HG03025 (cell line): ENCODE results near the gene C12orf56.
A peak's percentile ranks its signal among the peaks of the same experiment; 100 is the strongest.
"Not testable (repeated sequence)": the region's sequence is repeated elsewhere in the genome, so short reads cannot be mapped to it uniquely, and the experiment has no call there.

ENCODE experiments used
- ATAC-seq: cut with Tn5 transposase; IDR thresholded peaks from one replicate; pipeline ENCODE4 v1.9.1; 2021; ENCODE audit warnings: mild to moderate bottlenecking, moderate library complexity; ENCODE audit not compliant: unreplicated experiment, low FRiP score

The C12orf56 gene

DNA sequence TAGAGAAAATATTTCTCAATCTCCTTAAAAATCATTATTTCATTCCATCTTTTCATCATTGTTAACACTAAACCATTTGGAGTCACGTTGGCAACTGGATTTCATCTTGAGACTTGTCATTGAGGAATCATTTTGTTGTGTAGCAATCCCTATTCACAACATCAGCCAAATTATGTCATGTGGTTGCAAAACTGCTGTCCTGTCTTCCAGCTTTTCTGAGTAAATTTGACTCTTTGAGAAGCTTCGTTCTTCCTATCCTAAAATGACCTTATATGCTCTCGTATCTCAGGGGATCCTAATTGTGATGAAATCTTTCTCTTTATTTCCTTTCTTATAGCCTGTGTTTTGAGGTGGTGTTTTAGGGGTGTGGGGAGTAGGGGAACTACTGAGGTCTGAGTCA, 137.9 kb downstream of the C12orf56 start:
- no peak for ATAC-seq

DNA sequence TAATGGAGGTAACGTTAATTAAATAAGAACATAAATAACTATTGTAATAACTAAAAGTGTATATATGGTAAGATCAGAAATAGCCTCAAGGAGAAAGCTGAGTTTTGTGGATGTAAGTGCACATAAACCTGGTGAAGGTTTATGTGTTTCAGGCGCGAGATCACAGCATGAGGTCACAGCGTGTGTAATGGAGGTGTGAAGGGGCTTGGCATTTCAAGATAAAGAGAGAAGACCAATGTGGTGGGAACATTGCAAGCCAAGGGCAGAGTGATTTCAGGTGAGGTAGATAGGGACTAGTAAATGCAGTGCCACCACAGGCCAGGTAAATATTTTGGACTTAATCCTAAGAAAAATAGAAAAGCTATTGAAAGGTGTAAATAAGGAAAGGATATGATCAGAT, 146.7 kb downstream of the C12orf56 start:
- no peak for ATAC-seq

- ATAC-seq = no peak
Observed at GRCh38 chr12:64240781-64241180, 149.8 kb downstream of the C12orf56 start.

- ATAC-seq = no peak
Observed at GRCh38 chr12:64237382-64237781, 153.2 kb downstream of the C12orf56 start.

DNA sequence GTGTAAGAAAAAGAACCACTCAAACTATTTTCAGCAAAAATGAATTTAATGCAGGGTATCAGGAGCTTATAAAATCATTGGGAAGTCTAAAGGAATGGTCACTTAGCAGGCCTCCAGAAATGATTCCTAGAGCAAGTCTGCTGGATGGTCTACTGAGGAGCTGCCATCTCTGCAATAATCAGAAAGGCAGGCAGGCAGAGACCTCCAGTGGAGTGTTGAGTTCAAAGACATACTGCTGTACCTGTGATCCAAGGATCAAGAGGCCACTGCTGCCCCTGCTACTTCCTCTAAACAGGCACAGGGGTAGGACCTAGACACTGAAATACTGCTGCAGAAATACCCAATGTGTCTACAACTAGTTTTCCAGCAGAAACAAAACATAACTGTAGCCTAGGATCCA, 154.0 kb downstream of the C12orf56 start:
- ATAC-seq = no peak

- ATAC-seq = no peak
Observed at GRCh38 chr12:64232196-64232595, 158.4 kb downstream of the C12orf56 start.

DNA sequence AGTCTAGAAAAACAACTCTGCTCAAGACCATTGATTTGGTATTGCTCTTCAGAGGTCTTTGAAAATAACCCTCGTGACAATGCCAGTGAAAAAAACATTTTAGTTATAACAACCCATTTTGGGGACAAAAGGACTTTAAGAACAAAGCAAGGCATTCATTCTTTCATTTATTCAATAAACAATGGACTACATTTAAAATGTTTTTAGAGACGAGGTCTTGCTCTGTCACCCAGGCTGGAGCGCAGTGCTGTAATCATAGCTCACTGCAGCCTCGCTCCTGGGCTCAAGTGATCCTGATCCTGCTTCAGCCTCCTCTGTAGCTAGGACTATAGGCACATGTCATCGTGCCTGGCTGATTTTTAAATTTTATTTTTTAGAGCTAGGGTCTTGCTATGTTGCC, 160.8 kb downstream of the C12orf56 start:
- no peak for ATAC-seq

DNA sequence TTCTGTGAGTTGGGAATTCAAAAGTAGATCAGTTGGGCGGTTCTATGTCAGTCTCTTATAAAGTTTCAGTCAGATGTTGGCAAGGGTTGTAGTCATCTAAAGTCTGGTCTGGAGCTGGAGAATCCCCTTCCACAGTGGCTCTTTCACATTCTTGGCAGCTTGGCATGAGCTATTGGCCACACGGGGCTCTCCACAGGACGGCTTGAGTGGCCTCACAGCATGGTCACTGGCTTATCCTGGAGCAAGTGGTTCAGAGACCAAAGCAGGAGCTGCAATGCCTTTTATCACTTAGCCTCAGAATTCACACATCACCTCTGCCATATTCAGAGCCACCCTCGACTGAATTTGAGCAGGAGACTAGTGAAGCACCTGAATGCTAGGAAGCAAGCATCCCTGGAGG, 161.3 kb downstream of the C12orf56 start:
- no peak for ATAC-seq

- ATAC-seq = no peak
Observed at GRCh38 chr12:64225626-64226025, 164.9 kb downstream of the C12orf56 start.

DNA sequence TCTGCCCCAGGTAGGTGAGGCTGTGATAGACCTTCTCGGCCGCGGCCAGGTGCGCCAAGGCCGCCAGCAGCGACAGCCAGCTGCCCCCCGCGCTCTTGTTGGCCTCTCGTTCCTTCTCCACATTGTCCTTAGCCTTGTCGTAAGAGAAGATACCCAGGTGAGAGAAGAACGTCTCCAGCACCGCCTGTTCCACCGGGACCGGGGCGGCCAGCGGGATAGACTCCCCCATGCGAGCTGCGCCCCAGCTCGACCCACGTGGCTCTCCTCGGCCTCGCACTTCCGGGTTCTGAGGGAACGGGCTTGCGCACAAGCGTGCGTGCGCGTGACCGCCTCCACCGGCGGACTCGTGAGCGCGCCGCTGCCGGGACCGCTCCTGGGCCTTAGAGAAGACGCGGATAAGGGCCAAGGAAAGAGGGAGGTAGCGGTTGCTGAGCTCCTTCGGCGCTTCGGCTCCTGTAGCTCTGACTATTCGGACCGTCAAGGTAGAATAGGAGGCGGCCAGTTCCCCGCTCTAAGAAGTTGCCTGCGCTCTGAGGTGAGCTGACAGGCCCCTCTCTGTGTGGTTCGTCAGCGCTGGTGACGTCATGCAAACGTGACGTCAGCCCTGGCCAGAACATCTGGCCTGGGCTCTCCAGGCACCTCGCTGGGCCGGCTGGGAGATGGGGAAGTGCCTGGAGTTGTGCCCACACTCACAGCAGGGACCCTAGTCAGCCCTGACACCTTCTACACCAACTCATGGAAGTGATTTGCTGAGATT, 168.4 kb downstream of the C12orf56 start, which contains the start of gene KICS2:
KICS2 (minus strand) TSS at position 288 of the 757 bp plus-strand sequence; CDS start at position 229, 59 bp downstream.
- peak; percentile 97 for ATAC-seq

- peak; percentile 33 for ATAC-seq
Observed at GRCh38 chr12:64221651-64222008, 168.9 kb downstream of the C12orf56 start.

DNA sequence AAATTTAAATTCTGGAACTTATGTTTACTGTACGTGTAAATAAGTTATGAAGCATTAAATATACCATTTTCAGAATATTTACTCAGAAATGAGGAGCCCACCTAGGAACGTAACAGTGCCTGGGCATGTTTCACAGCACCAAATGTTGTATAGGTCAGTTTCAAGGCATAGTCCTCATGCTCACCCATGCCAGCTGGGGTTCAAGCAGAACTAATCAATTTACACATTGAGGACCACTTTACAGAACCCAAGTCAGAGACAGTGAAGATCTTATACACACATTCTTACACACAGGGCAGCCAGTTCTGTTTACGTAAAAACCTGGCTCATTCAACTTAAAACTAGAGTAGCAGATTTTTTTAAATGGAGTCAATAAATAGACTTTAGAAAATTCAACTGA, 170.5 kb downstream of the C12orf56 start:
- no peak for ATAC-seq

GRCh38 chr12:64219145-64219544, 171.4 kb downstream of the C12orf56 start:
- ATAC-seq = no peak

- ATAC-seq = no peak
Observed at GRCh38 chr12:64218597-64218996, 172.0 kb downstream of the C12orf56 start.

DNA sequence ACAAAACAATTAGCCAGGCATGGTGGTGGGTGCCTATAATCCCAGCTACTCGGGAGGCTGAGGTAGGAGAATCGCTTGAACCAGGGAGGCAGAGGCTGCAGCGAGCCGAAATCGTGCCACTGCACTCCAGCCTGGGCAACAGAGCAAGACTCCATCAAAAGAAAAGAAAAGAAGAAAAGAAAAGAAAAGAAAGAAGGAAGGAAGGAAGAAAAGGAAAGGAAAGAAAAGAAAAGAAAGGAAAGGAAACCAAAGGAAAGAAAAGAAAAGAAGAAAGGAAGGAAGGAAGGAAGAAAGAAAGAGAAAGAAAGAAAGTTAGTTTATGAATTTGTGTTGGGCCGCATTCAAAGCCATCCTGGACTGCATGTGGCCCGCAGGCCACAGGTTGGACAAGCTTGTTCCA, 172.9 kb downstream of the C12orf56 start:
- not testable (repeated sequence) for ATAC-seq

DNA sequence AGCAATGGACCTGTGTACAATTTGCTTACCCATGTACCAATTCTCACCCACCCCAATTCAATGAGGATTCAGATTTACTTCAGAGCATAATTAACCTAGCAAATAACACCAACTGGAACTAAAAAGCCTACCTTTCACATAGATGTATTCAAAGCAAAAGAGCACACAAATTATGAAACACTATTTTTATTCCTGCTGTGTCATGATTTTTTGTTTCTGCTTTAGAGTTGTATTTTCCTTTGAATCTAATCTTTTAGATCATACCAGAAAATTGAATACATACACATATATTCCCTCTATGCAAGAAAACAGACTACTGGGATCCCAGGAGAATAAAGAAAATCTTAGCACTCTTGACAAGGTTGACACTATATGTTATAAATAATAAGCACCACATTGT, 174.3 kb downstream of the C12orf56 start:
- ATAC-seq = no peak
